NCI-H146 treated with DMSO at 0.1 percent for 48 hours (cell line): Measurements from ENCODE around the gene RASGRF2.
"Not testable (repeated sequence)": the region's sequence is repeated elsewhere in the genome, so short reads cannot be mapped to it uniquely, and the experiment has no call there.

Source experiments
- DNase-seq: peaks from one replicate; lab custom pipeline; 2025; ENCODE audit not compliant: unreplicated experiment; lab: John Stamatoyannopoulos, UW

The RASGRF2 gene

DNA sequence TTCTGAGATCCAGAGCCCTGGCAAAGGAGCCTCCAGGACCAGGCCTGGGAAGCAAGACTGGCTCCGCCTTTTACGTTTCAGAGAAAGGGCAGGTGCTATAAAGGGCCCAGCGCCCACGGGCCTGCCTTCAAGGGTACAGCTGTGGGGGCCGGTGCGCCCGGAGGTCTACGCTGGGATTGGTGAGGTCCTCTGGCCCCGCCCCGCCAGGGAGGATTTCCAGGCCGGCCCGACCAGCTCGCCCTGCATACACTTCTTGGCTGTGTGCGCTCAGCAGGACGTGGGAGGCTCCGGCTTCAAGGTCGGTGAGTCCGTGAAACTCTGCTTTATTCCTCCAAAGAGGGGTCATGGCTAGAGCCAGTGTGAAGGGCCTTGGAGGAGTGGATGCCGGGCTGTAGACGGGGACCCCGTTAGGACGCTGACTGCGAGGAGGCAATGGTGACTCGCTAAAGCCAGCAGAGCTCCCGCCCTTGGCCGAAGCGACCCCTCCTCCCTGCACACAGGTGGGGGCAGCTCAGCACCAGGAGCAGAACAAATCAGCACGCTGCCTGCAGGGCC lies 273.0 kb downstream of the RASGRF2 start, which contains the start of gene CKMT2:
Gene CKMT2, plus strand, starts transcription at position 243 of the 555 bp plus-strand sequence. CDS start 17,811 bp downstream, outside the sequence.
- no peak for DNase-seq

- no peak for DNase-seq
Observed at GRCh38 chr5:81234299-81234698, 274.1 kb downstream of the RASGRF2 start.

DNA sequence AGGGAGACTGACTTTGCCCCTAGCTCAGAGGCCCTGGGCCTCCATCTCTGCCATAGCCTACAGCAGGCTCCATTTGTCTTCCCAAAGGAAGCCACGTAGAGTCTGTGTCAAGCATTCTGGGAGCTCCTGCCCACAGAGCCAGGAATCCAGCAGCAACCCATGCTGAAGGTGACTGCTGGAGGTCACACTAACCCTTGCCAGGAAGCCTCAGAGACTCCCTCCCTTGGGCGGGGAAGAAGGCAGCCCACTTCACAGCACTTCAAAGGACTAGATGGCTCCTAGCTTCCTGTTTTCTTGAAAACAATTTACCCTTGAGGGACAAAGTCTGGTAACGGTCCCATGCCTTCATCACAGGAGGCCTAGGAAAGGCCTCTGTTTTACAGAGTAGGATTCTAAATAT lies 274.6 kb downstream of the RASGRF2 start:
- DNase-seq = no peak

DNA sequence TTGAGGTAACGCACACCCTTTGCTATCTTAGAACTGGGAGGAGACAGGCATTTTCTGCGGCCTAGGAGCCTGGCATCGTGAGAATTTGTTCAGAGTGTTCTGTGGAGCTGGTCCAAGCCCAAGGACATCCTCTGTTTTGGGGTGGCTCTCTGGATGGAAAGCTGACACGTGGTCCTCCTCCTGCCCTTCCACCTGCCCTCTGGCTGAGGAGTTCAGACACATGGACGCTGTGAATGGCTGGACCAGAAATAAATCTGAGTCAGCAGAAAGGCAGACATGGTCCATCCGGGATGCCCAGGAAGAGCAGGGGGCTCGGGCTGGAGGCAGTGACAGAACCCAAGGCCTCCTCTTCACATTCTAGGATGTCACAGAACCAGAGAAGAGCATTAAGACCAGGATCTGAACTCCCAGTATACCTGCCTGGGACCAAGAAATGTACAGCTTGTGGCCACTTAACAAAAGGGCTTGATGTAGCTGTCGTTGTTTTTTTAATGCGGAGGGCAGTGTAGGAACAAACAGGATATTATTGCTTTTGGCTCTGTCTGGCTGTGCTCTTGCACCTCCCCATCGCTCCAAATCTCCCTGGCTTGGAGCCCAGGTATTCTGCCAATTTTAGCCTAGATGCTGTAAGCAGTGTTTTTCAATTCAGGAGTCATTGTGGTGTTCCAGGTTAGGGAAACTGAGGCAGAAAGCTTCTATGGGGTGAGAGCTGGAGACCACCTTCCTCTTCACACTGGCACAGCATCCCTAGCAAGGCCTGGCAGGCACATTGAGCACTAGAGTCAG lies 275.3 kb downstream of the RASGRF2 start:
- no peak for DNase-seq

- DNase-seq = no peak
Observed at GRCh38 chr5:81238460-81238859, 278.3 kb downstream of the RASGRF2 start.

- no peak for DNase-seq
Observed at GRCh38 chr5:81239613-81240012, 279.4 kb downstream of the RASGRF2 start.

DNA sequence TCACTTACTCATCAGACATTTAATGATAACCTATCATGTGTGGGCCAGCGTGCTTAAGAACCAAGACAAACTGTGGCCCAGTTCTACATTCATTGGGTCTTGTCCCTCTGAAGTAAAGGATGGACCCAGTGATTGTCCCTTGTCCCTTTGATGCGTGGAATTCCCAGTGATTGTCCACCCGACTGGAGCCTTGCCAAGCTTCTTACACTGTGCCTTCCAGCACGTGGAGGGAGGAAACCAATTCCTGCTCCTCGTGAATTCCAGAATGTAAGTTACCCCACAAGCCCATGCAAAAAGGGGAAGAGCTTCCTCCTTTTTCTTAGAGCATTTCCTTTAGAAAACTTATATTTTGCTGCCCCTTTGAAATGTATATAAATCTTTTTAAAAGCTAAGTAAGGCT lies 280.8 kb downstream of the RASGRF2 start:
- DNase-seq = no peak

DNA sequence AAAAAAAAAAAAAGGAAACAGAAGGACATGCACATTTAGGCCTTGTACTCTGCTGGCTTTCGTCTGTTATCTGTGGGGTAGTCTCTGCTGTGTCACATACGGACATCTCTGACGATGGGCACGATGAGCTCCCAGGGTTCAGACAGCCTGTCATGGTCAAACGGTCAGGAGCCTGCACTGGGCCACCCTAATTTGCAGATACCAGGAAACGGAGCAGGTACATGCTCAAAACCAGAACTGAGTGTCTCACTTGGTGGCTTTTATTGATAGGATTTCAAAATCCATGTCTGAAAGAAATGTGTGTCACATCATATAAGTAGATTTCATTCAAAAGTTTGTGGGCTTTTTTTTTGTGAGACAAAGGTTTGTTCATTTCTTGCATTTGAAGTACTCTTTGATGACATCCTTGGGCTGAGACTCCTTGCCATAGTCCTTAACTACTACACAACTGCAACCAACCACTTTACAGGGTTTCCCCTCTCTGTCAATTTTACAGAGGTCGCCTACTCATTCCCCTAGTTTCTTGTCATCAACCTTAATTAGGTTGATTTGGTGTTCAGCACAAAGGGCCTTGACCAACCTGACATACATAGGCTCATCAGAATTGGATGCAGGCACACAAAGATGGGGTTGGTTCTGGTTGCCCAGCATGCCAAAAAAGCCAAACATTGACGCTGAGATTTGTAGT lies 281.9 kb downstream of the RASGRF2 start:
- no peak for DNase-seq

DNA sequence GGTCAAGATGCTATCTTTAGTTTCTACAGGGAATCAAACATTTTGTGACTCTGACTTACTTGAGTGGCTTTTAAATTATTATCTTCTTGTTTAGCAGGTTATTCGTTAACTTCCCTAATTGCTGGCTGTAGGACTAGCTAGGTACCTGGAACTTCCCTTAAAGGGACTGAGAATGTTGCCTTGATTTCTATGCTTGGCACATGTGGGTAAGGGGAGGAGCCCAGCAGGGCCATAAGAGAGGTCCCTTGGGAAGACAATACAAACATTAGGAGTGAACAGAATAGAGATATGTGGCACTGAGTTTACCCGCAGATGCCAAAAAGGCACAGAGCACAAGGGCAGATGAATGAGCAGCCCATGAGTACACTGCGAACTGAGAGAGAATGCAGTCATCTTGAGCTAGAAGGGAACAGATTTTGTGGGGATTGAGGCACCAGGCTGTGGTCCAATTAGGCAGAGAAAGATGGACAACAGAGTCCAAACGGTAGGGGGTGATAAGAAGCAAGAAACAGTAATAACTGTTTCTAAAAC lies 282.8 kb downstream of the RASGRF2 start:
- no peak for DNase-seq

- no peak for DNase-seq
Observed at GRCh38 chr5:81244451-81244850, 284.3 kb downstream of the RASGRF2 start.

- no peak for DNase-seq
Observed at GRCh38 chr5:81245871-81246235, 285.7 kb downstream of the RASGRF2 start.

DNA sequence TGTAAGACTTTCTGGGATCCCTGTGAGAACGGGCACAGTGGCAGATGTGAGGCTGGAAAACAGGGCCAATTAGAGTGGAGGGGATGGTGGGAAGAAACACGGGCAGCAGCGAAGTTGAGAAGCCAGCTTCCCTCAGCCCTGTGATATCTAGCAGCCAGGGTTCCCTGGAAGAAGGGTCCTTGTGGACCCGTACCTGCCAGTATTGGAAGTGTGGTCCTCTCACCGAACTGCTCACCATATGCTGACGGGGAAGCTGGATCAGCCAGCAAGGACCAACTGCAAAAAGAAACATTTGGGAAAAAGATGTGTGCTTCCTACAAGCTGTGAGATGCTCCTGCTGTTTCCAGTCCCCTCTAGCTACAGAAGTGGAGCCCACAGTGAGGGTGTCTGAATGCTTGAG lies 286.5 kb downstream of the RASGRF2 start:
- no peak for DNase-seq

DNA sequence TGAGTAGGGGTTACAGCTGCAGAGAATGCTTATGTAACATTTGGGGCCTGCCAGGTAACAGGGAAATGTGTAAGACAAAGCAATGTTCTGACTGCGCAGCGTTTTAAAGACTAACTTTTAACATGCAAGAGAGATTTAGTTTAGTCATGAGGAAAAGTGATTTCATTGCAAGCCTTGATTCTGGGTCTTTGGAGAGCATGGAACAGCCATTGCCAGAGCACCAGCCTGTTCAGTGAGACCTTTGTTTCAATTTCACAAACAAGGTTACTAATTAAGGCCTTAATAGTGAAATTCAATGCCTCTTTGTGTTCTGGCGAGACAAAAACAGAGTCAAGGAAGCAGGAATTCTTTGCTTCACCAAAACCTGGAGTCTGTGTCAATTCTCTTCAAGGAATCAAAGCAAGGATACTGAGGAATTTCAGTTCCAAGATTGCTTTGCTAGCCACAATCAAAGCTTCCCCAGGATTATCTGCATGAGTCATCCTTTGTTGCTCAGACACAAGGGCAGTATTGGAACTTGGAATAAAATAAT lies 287.3 kb downstream of the RASGRF2 start:
- no peak for DNase-seq

DNA sequence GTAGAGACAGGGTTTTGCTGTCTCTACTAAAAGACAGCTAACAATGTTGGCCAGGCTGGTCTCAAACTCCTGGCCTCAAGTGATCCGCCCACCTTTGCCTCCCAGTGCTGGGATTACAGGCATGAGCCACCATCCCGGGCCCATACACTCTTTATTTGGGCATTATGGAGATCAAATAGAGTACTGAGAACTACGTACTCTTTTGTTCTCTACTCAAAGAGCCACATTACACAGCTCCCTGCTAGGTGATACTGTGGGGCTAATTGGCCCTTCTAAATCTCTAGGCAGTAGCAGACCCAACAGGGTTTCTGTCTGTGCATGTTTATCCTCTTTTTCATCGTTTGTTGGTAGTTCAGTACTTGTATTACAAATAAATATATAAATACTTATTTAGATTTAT lies 289.1 kb downstream of the RASGRF2 start:
- DNase-seq = peak; percentile 60

- no peak for DNase-seq
Observed at GRCh38 chr5:81250004-81250403, 289.8 kb downstream of the RASGRF2 start.

DNA sequence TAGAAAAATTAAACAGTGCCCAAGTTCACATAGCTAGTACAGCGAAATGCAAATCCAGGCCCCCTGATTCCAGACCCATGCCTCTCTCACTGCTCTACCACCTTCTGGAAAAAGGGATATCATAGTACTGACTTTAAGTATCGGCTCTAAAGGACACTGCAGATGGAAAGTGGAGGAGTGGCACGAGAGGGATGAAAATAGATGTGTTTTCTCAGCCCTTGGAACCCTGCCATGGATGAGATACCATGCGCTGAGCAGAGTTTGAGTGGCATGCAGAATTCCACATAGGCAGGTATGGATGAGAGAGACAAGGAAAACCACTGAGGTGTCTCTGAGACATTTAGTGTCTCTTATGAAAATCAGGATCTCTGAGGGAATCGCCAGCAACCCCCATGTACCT lies 291.8 kb downstream of the RASGRF2 start:
- DNase-seq = no peak

GRCh38 chr5:81252904-81253303 lies 292.7 kb downstream of the RASGRF2 start:
- DNase-seq = no peak

DNA sequence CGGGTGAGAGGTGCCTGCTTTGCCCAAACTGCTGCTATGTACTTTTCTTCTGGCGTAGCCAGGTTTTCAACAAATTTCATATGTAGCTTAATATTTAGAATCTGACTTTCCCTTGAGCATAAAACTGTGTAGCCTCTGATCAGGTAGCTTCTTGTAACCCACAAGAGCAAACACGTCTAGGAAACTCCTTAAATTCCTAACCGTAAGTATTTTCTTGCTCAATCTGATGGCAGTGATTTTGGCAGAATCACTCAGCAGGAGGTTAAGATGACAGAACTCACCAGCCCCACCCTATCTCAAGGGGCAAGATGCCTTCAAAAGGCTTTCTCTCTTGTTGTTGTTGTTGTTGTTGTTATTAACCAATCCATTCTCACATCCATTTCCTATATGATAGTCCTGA lies 293.7 kb downstream of the RASGRF2 start:
- no peak for DNase-seq

- no peak for DNase-seq
Observed at GRCh38 chr5:81254886-81255559, 294.9 kb downstream of the RASGRF2 start.

DNA sequence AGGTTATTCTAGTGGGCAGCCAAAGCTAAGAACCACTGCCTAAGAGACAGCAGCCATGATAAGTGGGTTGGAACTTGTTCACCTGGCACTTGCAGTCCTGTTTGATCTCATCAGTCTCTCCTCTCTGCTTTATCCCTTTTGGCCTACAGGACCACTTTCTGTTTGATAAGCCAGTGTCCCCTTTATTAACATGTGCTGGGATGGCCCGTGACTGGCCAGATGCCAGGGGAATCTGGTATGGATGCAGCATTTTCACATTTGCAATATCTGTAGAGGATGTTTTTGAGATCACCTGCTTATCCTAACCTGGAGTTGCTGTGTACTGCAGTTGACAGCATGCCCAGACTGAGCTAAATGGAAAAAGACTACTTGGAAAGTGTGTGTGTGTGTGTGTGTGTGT lies 296.6 kb downstream of the RASGRF2 start:
- DNase-seq = no peak

- not testable (repeated sequence) for DNase-seq
Observed at GRCh38 chr5:81262796-81263195, 302.6 kb downstream of the RASGRF2 start.
